Mesothelial cell of epicardium (in vitro differentiated cells): ENCODE results near the gene PRICKLE1. TPM values are rescaled to one million over a fixed set of nuclear protein-coding genes. Genes with fewer than 3 reads are reported as not detected.

Source experiments
- DNase-seq, 2 experiments: peaks; one replicate each; pipeline ENCODE4 v3.0.0; 2021; ENCODE audit warnings: low spot score in 2 of 2; ENCODE audit not compliant: unreplicated experiment in 2 of 2
- H3K27ac Mint-ChIP-seq: 2 replicates; pipeline ENCODE4 v1.8.0; 2021; ENCODE audit warnings: mixed read lengths
- H3K27me3 Mint-ChIP-seq: 2 replicates; pipeline ENCODE4 v1.8.0; 2021; ENCODE audit warnings: low read depth, mixed read lengths
- H3K36me3 Mint-ChIP-seq: 2 replicates; pipeline ENCODE4 v1.8.0; 2021; ENCODE audit warnings: mixed read lengths
- H3K4me1 Mint-ChIP-seq: 2 replicates; pipeline ENCODE4 v1.8.0; 2021; ENCODE audit warnings: mixed read lengths
- H3K4me3 Mint-ChIP-seq: 2 replicates; pipeline ENCODE4 v1.8.0; 2021; ENCODE audit warnings: mild to moderate bottlenecking, moderate library complexity, mixed read lengths
- H3K9me3 Mint-ChIP-seq: 2 replicates; pipeline ENCODE4 v1.8.0; 2021; ENCODE audit warnings: mixed read lengths
- CTCF ChIP-seq: fragments of 200-600 bp; sonication (generic); IDR thresholded peaks from one replicate; pipeline ENCODE4 v1.5.0; 2021; ENCODE audit warnings: antibody characterized with exemption; ENCODE audit not compliant: unreplicated experiment
- total RNA-seq: library from RNA; stranded (reverse); gene quantifications from 3 replicates; pipeline ENCODE4 v1.2.1, GENCODE V29; 2021

The PRICKLE1 gene
- total RNA-seq, 1 donor from 2014 or later, result 79.4 TPM

DNA sequence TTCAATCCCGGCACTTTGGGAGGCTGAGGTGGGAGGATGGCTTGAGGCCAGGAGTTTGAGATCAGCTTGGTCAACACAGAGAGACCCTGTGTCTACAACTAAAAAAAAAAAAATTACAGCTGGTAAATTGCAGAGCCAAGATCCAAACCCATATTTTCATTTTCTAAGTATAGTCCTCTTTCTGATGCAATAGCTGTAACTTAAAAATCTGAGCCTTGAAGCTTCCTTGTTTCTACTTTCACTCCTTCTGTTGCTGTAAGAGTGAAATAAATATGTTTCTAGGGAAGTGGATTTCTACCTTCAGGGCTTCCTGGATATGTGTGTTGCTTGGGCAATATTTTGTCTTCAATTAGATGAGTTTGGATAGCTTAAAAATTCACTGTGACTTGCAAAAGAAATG lies 42.0 kb upstream of the PRICKLE1 start:
- H3K4me1 Mint-ChIP-seq, result peaks cover 9% of the 10 kb centered on the region
- H3K36me3 Mint-ChIP-seq, result no peaks in the 10 kb centered on the region
- no peak for DNase-seq
- H3K4me3 Mint-ChIP-seq, result no peak overlapping the region
- TF ChIP-seq CTCF, result no peak
- no peaks in the 10 kb centered on the region for H3K27me3 Mint-ChIP-seq
- peak overlapping the region; percentile 54 for H3K27ac Mint-ChIP-seq
- H3K9me3 Mint-ChIP-seq, result peaks cover 7% of the 10 kb centered on the region

DNA sequence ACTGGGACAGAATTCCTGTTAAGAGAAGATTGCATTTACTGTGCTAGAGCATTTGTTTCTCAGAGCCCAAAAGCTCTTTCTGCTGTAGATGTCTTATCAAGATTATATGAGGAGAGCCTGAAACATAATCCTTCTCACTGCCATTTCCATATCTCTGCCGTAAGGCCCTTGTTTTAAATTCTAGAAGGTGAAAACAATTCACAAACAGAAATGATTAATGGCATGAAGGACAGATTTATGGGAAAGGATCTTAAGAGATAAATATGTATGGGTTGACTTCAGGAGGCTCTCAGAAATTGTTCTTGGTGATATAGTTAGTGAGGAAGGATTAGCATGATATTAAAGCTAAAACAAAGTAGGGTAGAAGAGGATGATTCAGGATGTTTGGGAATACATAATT lies 40.8 kb upstream of the PRICKLE1 start:
- Mint-ChIP-seq H3K9me3 (peaks cover 7% of the 10 kb centered on the region), H3K4me3 (no peak overlapping the region), H3K27me3 (no peaks in the 10 kb centered on the region), H3K27ac (peak overlapping the region; percentile 18), H3K4me1 (peaks cover 9% of the 10 kb centered on the region), H3K36me3 (no peaks in the 10 kb centered on the region)
- TF ChIP-seq CTCF, result no peak
- no peak for DNase-seq

DNA sequence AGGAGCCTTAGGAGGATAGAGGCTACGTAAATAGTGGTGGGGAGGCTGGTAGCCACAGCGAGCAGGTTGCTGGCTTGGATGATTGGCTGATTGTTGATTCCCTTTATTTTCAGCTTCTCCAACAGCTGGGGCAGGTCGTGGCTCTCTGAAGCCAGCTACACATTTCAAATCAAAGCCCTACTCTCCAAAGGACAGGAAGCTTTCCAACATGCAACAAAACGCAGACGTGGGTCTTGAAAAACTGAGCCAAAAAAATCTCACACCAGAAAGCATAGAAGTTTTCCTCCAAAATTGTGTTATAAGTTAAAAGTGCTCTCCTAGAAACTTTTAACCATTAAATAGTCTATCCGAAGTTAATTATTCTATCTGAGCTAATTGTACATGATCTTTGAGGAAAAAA lies 37.6 kb upstream of the PRICKLE1 start:
- TF ChIP-seq CTCF, result no peak
- H3K27me3 Mint-ChIP-seq, result no peaks in the 10 kb centered on the region
- H3K27ac Mint-ChIP-seq, result peak overlapping the region; percentile 39
- peaks cover 8% of the 10 kb centered on the region for H3K4me1 Mint-ChIP-seq
- H3K36me3 Mint-ChIP-seq, result no peaks in the 10 kb centered on the region
- no peak overlapping the region for H3K4me3 Mint-ChIP-seq
- DNase-seq, result no peak
- peaks cover 7% of the 10 kb centered on the region for H3K9me3 Mint-ChIP-seq

DNA sequence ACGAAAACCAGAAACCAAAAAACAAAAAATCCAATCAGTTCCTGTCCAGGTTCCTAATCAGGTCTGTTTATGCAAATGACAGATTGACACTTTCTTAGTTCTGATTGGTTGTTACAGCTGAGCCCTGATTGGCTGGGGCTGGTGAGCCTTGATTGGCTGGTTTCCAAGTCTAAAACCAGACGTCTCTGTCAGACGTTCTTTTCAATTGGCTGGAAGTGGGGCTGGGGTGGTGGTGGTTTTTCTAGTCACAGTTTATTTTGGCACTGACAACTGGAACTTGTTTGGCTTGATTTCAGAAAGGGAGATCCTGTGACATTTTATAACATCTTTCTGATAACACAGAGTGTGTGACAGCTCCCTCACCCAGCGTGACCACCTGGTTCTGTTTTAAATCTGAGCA lies 36.1 kb upstream of the PRICKLE1 start:
- Mint-ChIP-seq H3K36me3 (no peaks in the 10 kb centered on the region), H3K27ac (no peak overlapping the region), H3K4me3 (no peak overlapping the region), H3K27me3 (no peaks in the 10 kb centered on the region), H3K4me1 (peaks cover 4% of the 10 kb centered on the region), H3K9me3 (peaks cover 7% of the 10 kb centered on the region)
- no peak for TF ChIP-seq CTCF
- DNase-seq, result no peak

- no peak overlapping the region for H3K27ac Mint-ChIP-seq
- H3K36me3 Mint-ChIP-seq, result peaks cover 14% of the 10 kb centered on the region
- H3K4me3 Mint-ChIP-seq, result no peak overlapping the region
- DNase-seq, result no peak
- peaks cover 22% of the 10 kb centered on the region for H3K9me3 Mint-ChIP-seq
- no peaks in the 10 kb centered on the region for H3K4me1 Mint-ChIP-seq
- no peaks in the 10 kb centered on the region for H3K27me3 Mint-ChIP-seq
- no peak for TF ChIP-seq CTCF
Measured at GRCh38 chr12:42617622-42618021, 28.1 kb upstream of the PRICKLE1 start.

DNA sequence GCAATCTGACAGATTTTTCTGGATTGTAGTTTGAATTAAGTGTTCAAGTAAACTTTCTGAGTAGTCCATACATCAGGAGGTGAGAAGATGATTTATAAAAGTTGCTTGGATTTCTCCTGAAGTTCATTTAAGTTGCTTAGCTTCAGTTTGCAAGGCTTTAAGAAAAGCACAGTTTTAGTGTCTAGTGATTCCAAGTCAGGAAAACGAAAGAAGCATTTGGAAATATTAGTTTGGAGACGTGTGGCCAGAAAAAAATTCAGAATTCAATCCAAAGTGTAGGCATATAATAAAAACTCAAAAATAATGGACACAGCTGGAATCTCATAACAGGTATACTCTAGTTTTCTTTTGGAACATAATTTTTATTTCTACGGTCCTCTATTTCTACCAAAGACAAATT lies 25.5 kb upstream of the PRICKLE1 start:
- H3K4me3 Mint-ChIP-seq, result no peak overlapping the region
- TF ChIP-seq CTCF, result no peak
- H3K27ac Mint-ChIP-seq, result no peak overlapping the region

More for the DNA sequence above, 25.5 kb upstream of the PRICKLE1 start:
- DNase-seq, result no peak
- Mint-ChIP-seq H3K9me3 (peaks cover 26% of the 10 kb centered on the region), H3K27me3 (no peaks in the 10 kb centered on the region), H3K4me1 (peaks cover 12% of the 10 kb centered on the region), H3K36me3 (peaks cover 14% of the 10 kb centered on the region)
